A549 (cell line): Measurements from ENCODE around the gene MGMT. TPM values are rescaled to one million over a fixed set of nuclear protein-coding genes. Genes with fewer than 3 reads are reported as not detected.

Experiments used
- ATAC-seq, 2 experiments: fragments of 200-7000 bp in 1 of 2; fragments of >200 bp in 1 of 2; cut with Nextera tagmentation in 1 of 2; cut with Tn5 transposase in 1 of 2; 3 replicates each; pipeline versions ENCODE4 v1.8.0 to v1.9.1; 2018 to 2020; ENCODE audit warnings: mild to moderate bottlenecking in 1 of 2, moderate library complexity in 1 of 2
- CTCF ChIA-PET: fragments of 300-600 bp; sonication (Branson Sonifier 250); formaldehyde crosslinking; extraction: SDS; loops from one replicate; lab custom pipeline; 2021; ENCODE audit warnings: antibody characterized with exemption, inconsistent platforms; lab: Yijun Ruan, JAX
- POLR2A ChIA-PET: fragments of 350-600 bp; formaldehyde crosslinking; extraction: SDS; loops from one replicate; lab custom pipeline; 2021; ENCODE audit warnings: antibody characterized with exemption, inconsistent platforms; lab: Yijun Ruan, JAX
- DNase-seq, 2 experiments: peaks; one replicate each; pipeline versions ENCODE4 v3.0.0 to v3.0.0-alpha.2; 2011 to 2016; ENCODE audit warnings: low read depth in 1 of 2, low spot score in 1 of 2
- FAIRE-seq: peaks from 2 replicates; lab custom pipeline; 2011; peaks lifted over from hg19 to GRCh38; lab: Jason Lieb, UNC
- H3K27ac ChIP-seq, 2 experiments: fragments of >200 bp; sonication (Bioruptor Twin); formaldehyde crosslinking; 3 replicates each; pipeline ENCODE4 v1.5.1; 2016 to 2017
- H3K4me1 ChIP-seq: fragments of >200 bp; sonication (Bioruptor Twin); formaldehyde crosslinking; 3 replicates; pipeline ENCODE4 v1.6.1; 2016
- H3K4me2 ChIP-seq: fragments of >200 bp; sonication (Bioruptor Twin); formaldehyde crosslinking; 3 replicates; pipeline ENCODE4 v1.6.1; 2016
- H3K4me3 ChIP-seq: fragments of >200 bp; sonication (Bioruptor Twin); formaldehyde crosslinking; 3 replicates; pipeline ENCODE4 v1.5.1; 2016
- H3K9me3 ChIP-seq: fragments of >200 bp; sonication (Bioruptor Twin); formaldehyde crosslinking; 3 replicates; pipeline ENCODE4 v1.6.1; 2016
- CBX8 ChIP-seq: fragments of 200-600 bp; sonication (generic); IDR thresholded peaks from 2 replicates; pipeline ENCODE4 v1.6.1; 2016
- CHD4 ChIP-seq: fragments of 200-600 bp; sonication (generic); IDR thresholded peaks from 2 replicates; pipeline ENCODE4 v1.6.1; 2016; ENCODE audit warnings: antibody characterized with exemption, mild to moderate bottlenecking, borderline replicate concordance
- EHMT2 ChIP-seq: fragments of 200-600 bp; sonication (generic); IDR thresholded peaks from 2 replicates; pipeline ENCODE4 v1.6.1; 2016; ENCODE audit warnings: antibody characterized with exemption, low read depth, mild to moderate bottlenecking, moderate library complexity
- EP300 ChIP-seq, 2 experiments: fragments of >200 bp; sonication (Bioruptor Twin); formaldehyde crosslinking; IDR thresholded peaks; 2 replicates in 1 of 2; 3 replicates in 1 of 2; pipeline ENCODE4 v1.6.1; 2016 to 2017
- FOSB ChIP-seq: fragments of 250-450 bp; sonication (Bioruptor Pico); IDR thresholded peaks from 2 replicates; pipeline ENCODE4 v1.5.0; 2020; ENCODE audit warnings: mild to moderate bottlenecking, moderate library complexity
- FOSL2 ChIP-seq, 2 experiments: fragments of 450-650 bp in 1 of 2; fragments of >200 bp in 1 of 2; sonication (Bioruptor Twin) in 1 of 2; formaldehyde crosslinking; IDR thresholded peaks; 2 replicates each; pipeline versions ENCODE4 v1.5.0 to v1.6.1; 2016 to 2020; ENCODE audit warnings: mild to moderate bottlenecking in 1 of 2, moderate library complexity in 1 of 2
- FOXS1 ChIP-seq: fragments of 250-450 bp; sonication (Bioruptor Pico); IDR thresholded peaks from 2 replicates; pipeline ENCODE4 v1.5.0; 2020; ENCODE audit warnings: mild to moderate bottlenecking, moderate library complexity
- HEYL ChIP-seq: fragments of 250-450 bp; sonication (Bioruptor Pico); IDR thresholded peaks from 2 replicates; pipeline ENCODE4 v1.8.0; 2021; ENCODE audit warnings: mild to moderate bottlenecking, moderate library complexity
- HOXB5 ChIP-seq: fragments of 250-450 bp; sonication (Bioruptor Pico); IDR thresholded peaks from 2 replicates; pipeline ENCODE4 v1.5.0; 2020; ENCODE audit warnings: mild to moderate bottlenecking, moderate library complexity
- JUN ChIP-seq, 2 experiments: fragments of >200 bp; sonication (Bioruptor Twin); formaldehyde crosslinking; IDR thresholded peaks; 2 replicates in 1 of 2; 3 replicates in 1 of 2; pipeline ENCODE4 v1.6.1; 2016 to 2017
- JUNB ChIP-seq: fragments of >200 bp; sonication (Bioruptor Twin); formaldehyde crosslinking; IDR thresholded peaks from 2 replicates; pipeline ENCODE4 v1.6.1; 2016
- KDM1A ChIP-seq: fragments of 200-600 bp; sonication (generic); IDR thresholded peaks from 2 replicates; pipeline ENCODE4 v1.6.1; 2016; ENCODE audit warnings: low read depth, mild to moderate bottlenecking
- KDM5A ChIP-seq: fragments of 200-600 bp; sonication (generic); IDR thresholded peaks from 2 replicates; pipeline ENCODE4 v1.6.1; 2016; ENCODE audit warnings: antibody characterized with exemption, mild to moderate bottlenecking
- MYC ChIP-seq: IDR thresholded peaks from 2 replicates; pipeline ENCODE4 v1.6.1; 2012; ENCODE audit warnings: mild to moderate bottlenecking, inconsistent platforms, low read length, improper control_type of control experiment, borderline replicate concordance
- NPAS2 ChIP-seq: fragments of 250-450 bp; sonication (Bioruptor Pico); IDR thresholded peaks from 2 replicates; pipeline ENCODE4 v1.8.0; 2022; ENCODE audit warnings: mild to moderate bottlenecking, moderate library complexity, borderline replicate concordance
- NR3C1 ChIP-seq: fragments of >200 bp; sonication (Bioruptor Twin); formaldehyde crosslinking; IDR thresholded peaks from 3 replicates; pipeline ENCODE4 v1.6.1; 2017
- PHF8 ChIP-seq: fragments of 200-600 bp; sonication (generic); IDR thresholded peaks from 2 replicates; pipeline ENCODE4 v1.6.1; 2016; ENCODE audit warnings: low read depth, mild to moderate bottlenecking, antibody characterized with exemption, moderate library complexity, borderline replicate concordance
- POLR2A ChIP-seq: IDR thresholded peaks from 2 replicates; pipeline ENCODE4 v1.6.1; 2012; ENCODE audit warnings: mild to moderate bottlenecking, low read length
- POLR2AphosphoS2 ChIP-seq: conservative IDR thresholded peaks from 2 replicates; pipeline ENCODE4 v1.6.1; 2012; ENCODE audit warnings: low read length, improper control_type of control experiment, inconsistent platforms
- RARB ChIP-seq: fragments of 250-450 bp; sonication (Bioruptor Pico); IDR thresholded peaks from 2 replicates; pipeline ENCODE4 v1.8.0; 2021; ENCODE audit warnings: mild to moderate bottlenecking, moderate library complexity
- RCOR1 ChIP-seq: fragments of 150-350 bp; IDR thresholded peaks from 2 replicates; pipeline ENCODE4 v1.6.1; 2014; ENCODE audit warnings: antibody characterized with exemption, low read length, low read depth
- RFX5 ChIP-seq: fragments of 450-650 bp; IDR thresholded peaks from 2 replicates; pipeline ENCODE4 v1.7.1; 2014; ENCODE audit warnings: antibody characterized with exemption, mild to moderate bottlenecking, moderate library complexity
- SMC3 ChIP-seq: fragments of >200 bp; sonication (Bioruptor Twin); formaldehyde crosslinking; IDR thresholded peaks from 3 replicates; pipeline ENCODE4 v1.6.1; 2018; ENCODE audit warnings: inconsistent platforms
- SREBF2 ChIP-seq: fragments of 450-650 bp; IDR thresholded peaks from 2 replicates; pipeline ENCODE4 v1.6.1; 2014; ENCODE audit warnings: mild to moderate bottlenecking, moderate library complexity
- TFCP2L1 ChIP-seq: fragments of 250-450 bp; sonication (Bioruptor Pico); IDR thresholded peaks from 2 replicates; pipeline ENCODE4 v1.5.0; 2021; ENCODE audit warnings: mild to moderate bottlenecking
- TP53 ChIP-seq: fragments of 250-450 bp; sonication (Bioruptor Pico); IDR thresholded peaks from 2 replicates; pipeline ENCODE4 v1.5.0; 2021; ENCODE audit warnings: mild to moderate bottlenecking, moderate library complexity
- ZNF302 ChIP-seq: fragments of 250-450 bp; sonication (Bioruptor Pico); IDR thresholded peaks from 2 replicates; pipeline ENCODE4 v1.9.0; 2021; ENCODE audit warnings: inconsistent platforms, mild to moderate bottlenecking, moderate library complexity
- WGBS: methylation state at CpG from one replicate; pipeline ENCODE4 v1.1.6; 2017; ENCODE audit errors: missing lambda C conversion rate; 5-methylcytosine and 5-hydroxymethylcytosine counted together
- polyA plus RNA-seq, 4 experiments: library from polyadenylated mRNA; depleted of rRNA in 3 of 4; stranded (reverse); fragments of >200 nt; fragmentation: RNase III in 1 of 4; extraction: RNeasy Plus Mini Kit Qiagen cat#74134 plus additional on column Dnase treatment in 1 of 4; gene quantifications; 2 replicates in 3 of 4; 3 replicates in 1 of 4; pipeline ENCODE4 v1.2.3, GENCODE V29; 2011 to 2017
- TF ChIP-seq, protein P1 (sequence below): fragments of 250-450 bp; sonication (Bioruptor Pico); IDR thresholded peaks from 2 replicates; pipeline ENCODE4 v1.5.0; 2020; ENCODE audit warnings: low read depth, mild to moderate bottlenecking, moderate library complexity
- TF ChIP-seq, protein P2 (sequence below): IDR thresholded peaks from 2 replicates; pipeline ENCODE4 v1.6.1; 2012
- TF ChIP-seq, protein P3 (sequence below): IDR thresholded peaks from 2 replicates; pipeline ENCODE4 v1.6.1; 2012

MGMT gene
- polyA plus RNA-seq, 2 of the 4 experiments (the other 2 are of a cell fraction), result 4.9 to 5.2 TPM

DNA sequence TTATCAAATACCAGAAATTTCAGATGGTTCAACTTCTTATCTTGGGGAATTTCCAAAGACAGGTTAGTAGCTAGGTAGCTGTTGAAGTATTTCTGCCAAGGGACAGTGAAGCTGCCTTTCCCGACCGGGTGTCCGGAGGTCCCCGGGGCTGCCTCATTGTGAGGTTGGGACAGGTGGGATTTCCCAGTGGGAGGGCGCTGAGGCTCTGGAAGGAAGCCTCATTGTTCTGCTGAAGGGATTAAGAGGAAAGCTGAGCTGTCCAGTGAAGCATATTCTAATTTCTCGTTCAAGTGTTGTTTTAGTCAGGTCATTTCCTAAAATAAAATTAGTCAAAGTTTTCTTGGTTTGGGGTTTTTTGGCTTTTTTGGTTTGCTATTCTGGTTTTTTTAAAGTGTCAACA lies 244.2 kb downstream of the MGMT start:
- H3K4me3 ChIP-seq, result no peak overlapping the region
- 23% methylated on average over 6 of the region's 6 CpGs for WGBS
- no peak for ATAC-seq

DNA sequence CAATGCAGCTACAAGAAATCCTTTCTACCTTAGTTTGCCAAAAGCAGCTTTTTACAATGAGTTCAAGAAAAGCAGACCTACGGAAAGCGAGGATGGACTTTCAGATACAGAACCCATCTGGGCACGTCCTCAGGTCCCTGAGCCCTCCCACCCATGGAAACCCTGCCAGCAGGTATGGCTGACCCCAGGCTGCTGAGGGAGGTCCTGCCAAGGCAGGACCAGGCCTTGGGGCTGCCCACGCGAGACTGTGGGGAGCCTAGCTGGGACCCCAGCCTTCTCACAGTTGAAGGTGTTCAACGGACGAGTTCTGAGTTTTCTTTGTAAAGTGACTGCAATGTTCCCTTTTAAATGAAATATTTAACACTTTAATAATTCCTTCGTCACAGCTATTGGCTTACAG lies 245.0 kb downstream of the MGMT start:
- Histone ChIP-seq H3K4me2 (no peak overlapping the region), H3K9me3 (no peaks in the 10 kb centered on the region), H3K4me3 (no peak overlapping the region), H3K27ac (no peak overlapping the region), H3K4me1 (no peaks in the 10 kb centered on the region)
- no peak for FAIRE-seq
- WGBS, result 43% methylated on average over 8 of the region's 8 CpGs
- ChIA-PET CTCF (no interaction called here), POLR2A (no interaction called here)
- no peak for DNase-seq
- ATAC-seq, result no peak
- TF ChIP-seq KDM5A (no peak), TP53 (CRISPR knock-in tag) (no peak), JUNB (no peak), EP300 (IDR thresholded peaks at IDR 0.05) (no peak), MYC (no peak), FOSL2 (IDR thresholded peaks at IDR 0.05) (no peak), FOSL2 (CRISPR knock-in tag; IDR thresholded peaks at IDR 0.05) (no peak), HOXB5 (no peak), PHF8 (no peak), RFX5 (no peak), RCOR1 (no peak), HEYL (CRISPR knock-in tag) (no peak), TFCP2L1 (CRISPR knock-in tag) (no peak), POLR2AphosphoS2 (no peak), FOXS1 (CRISPR knock-in tag) (no peak), RARB (CRISPR knock-in tag) (no peak)
- TF ChIP-seq, protein P1, sequence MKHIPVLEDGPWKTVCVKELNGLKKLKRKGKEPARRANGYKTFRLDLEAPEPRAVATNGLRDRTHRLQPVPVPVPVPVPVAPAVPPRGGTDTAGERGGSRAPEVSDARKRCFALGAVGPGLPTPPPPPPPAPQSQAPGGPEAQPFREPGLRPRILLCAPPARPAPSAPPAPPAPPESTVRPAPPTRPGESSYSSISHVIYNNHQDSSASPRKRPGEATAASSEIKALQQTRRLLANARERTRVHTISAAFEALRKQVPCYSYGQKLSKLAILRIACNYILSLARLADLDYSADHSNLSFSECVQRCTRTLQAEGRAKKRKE (CRISPR knock-in tag), result no peak
- TF ChIP-seq, protein P2, sequence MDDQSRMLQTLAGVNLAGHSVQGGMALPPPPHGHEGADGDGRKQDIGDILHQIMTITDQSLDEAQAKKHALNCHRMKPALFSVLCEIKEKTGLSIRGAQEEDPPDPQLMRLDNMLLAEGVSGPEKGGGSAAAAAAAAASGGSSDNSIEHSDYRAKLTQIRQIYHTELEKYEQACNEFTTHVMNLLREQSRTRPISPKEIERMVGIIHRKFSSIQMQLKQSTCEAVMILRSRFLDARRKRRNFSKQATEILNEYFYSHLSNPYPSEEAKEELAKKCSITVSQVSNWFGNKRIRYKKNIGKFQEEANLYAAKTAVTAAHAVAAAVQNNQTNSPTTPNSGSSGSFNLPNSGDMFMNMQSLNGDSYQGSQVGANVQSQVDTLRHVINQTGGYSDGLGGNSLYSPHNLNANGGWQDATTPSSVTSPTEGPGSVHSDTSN, result no peak
- TF ChIP-seq, all 56 proteins: peak for 0

More for the DNA sequence above, 244.2 kb downstream of the MGMT start:
- POLR2A ChIA-PET, result no interaction called here
- DNase-seq (no peak), FAIRE-seq (no peak)
- no peak overlapping the region for H3K27ac ChIP-seq
- no peaks in the 10 kb centered on the region for H3K4me1 ChIP-seq
- H3K4me2 ChIP-seq, result no peak overlapping the region
- CTCF ChIA-PET, result interaction anchor here (0.8 kb wide), 1 partner anchor 339 kb away, joined by 3 read pairs; no protein-coding TSS in a partner anchor
- no peaks in the 10 kb centered on the region for H3K9me3 ChIP-seq
- no peak for TF ChIP-seq POLR2A
- TF ChIP-seq HEYL (CRISPR knock-in tag), result no peak
- TF ChIP-seq SMC3, result no peak
- TF ChIP-seq KDM1A, result no peak
- TF ChIP-seq ZNF302 (CRISPR knock-in tag), result no peak
- no peak for TF ChIP-seq NR3C1
- TF ChIP-seq, protein P3, sequence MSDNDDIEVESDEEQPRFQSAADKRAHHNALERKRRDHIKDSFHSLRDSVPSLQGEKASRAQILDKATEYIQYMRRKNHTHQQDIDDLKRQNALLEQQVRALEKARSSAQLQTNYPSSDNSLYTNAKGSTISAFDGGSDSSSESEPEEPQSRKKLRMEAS, result no peak
- TF ChIP-seq EHMT2, result no peak
- TF ChIP-seq CHD4, result no peak
- no peak for TF ChIP-seq FOSL2 (IDR thresholded peaks at IDR 0.05)
- no peak for TF ChIP-seq FOSL2 (CRISPR knock-in tag; IDR thresholded peaks at IDR 0.05)
- no peak for TF ChIP-seq FOSB (CRISPR knock-in tag)
- TF ChIP-seq NPAS2, result no peak
- no peak for TF ChIP-seq CBX8
- TF ChIP-seq SREBF2, result no peak
- no peak for TF ChIP-seq HOXB5
- TF ChIP-seq JUN (IDR thresholded peaks at IDR 0.05), result no peak
